Ovary (tissue), 9 donors: ENCODE data around the gene DMRTA2. TPM values are rescaled to one million over a fixed set of nuclear protein-coding genes. Genes with fewer than 3 reads are reported as not detected.
A peak's percentile ranks its signal among the peaks of the same experiment; 100 is the strongest.

Source experiments
- DNase-seq, 5 donors: peaks; one replicate each; pipeline ENCODE4 v3.0.0-alpha.2; 2019 to 2020
- H3K27ac ChIP-seq, 2 donors: fragments of 200-600 bp; one replicate each; pipeline versions ENCODE4 v1.5.1 to v1.8.0; 2019 to 2022
- H3K27me3 ChIP-seq: fragments of 200-600 bp; one replicate; pipeline ENCODE4 v1.8.0; 2022
- H3K36me3 ChIP-seq: fragments of 200-600 bp; sonication (generic); one replicate; pipeline ENCODE4 v1.5.1; 2019
- H3K4me1 ChIP-seq: one replicate; pipeline ENCODE4 v1.8.1; 2013; ENCODE audit warnings: mild to moderate bottlenecking, moderate library complexity; ENCODE audit not compliant: insufficient read depth
- H3K4me3 ChIP-seq: fragments of 200-600 bp; sonication (generic); one replicate; pipeline ENCODE4 v1.5.1; 2017
- H3K9me3 ChIP-seq, 2 donors: fragments of 200-600 bp in 1 of 2; sonication (generic) in 1 of 2; one replicate each; pipeline versions ENCODE4 v1.5.1 to v1.8.1; 2013 to 2019; ENCODE audit warnings: mild to moderate bottlenecking in 1 of 2, moderate library complexity in 1 of 2
- CTCF ChIP-seq, 3 donors: fragments of 450-650 bp in 2 of 3; fragments of 200-600 bp in 1 of 3; IDR thresholded peaks; one replicate each; pipeline versions ENCODE4 v1.5.1 to v1.8.0; 2016 to 2022; ENCODE audit warnings: antibody characterized with exemption in 3 of 3, mild to moderate bottlenecking in 1 of 3
- EP300 ChIP-seq: sonication (generic); formaldehyde crosslinking; IDR thresholded peaks from one replicate; pipeline ENCODE4 v1.6.1; 2017; ENCODE audit warnings: antibody characterized with exemption
- POLR2A ChIP-seq: fragments of 450-650 bp; IDR thresholded peaks from one replicate; pipeline ENCODE4 v1.6.1; 2017; ENCODE audit warnings: antibody characterized with exemption, mild to moderate bottlenecking, moderate library complexity
- WGBS, 3 donors: extraction: QIAGEN DNeasy Blood & Tissue Kit in 1 of 3; methylation state at CpG; one replicate each; pipeline versions ENCODE4 v1.1.5 to v1.1.7; 2013 to 2017; 5-methylcytosine and 5-hydroxymethylcytosine counted together
- intact Hi-C, 4 donors: fragments of 100-400 bp; cut with DNase I; formaldehyde crosslinking; loops; one replicate each; pipeline versions ENCODE4 v1.11.0 to v1.15.1; 2022 to 2023
- polyA plus RNA-seq, 2 donors: library from polyadenylated mRNA; stranded (reverse); fragments of 200-250 nt in 1 of 2; fragments of 350-450 nt in 1 of 2; fragmentation: Illumina TruSeq in 1 of 2; extraction: RNeasy Lipid Tissue Mini Kit (QIAGEN cat#74804) in 1 of 2; gene quantifications; one replicate each; pipeline ENCODE4 v1.2.3, GENCODE V29; 2013 to 2014
- total RNA-seq, 7 donors: library from RNA; depleted of rRNA in 2 of 7; stranded (reverse); fragments of >200 nt in 2 of 7; fragmentation: NEBNext Ultra II Directional in 3 of 7; extraction: Animal tissue kit (Norgen Biotek cat#: 25700) in 3 of 7; gene quantifications; one replicate each; pipeline versions ENCODE4 v1.1.0 to v1.2.4, GENCODE V29; 2016 to 2023
- donor health status: DM: no; HTN: no; CAD: no; lungs with moderate emphysema.
- donor health status: DM: no; HTN: no; CAD: no.
- donor health status: Bipolar disorder and iron deficiency.
- donor health status: DM: yes; HTN: yes; CAD: no.
- donor health status: DM: no; HTN: no; CAD: no.
- donor health status: DM: yes; HTN: yes; CAD: no.

The DMRTA2 gene
- total and polyA plus RNA-seq, 9 donors: 0.11 TPM; not detected in 8

- Histone ChIP-seq H3K36me3 (no peaks in the 10 kb centered on the region), H3K27ac (no peak overlapping the region), H3K4me1 (peaks cover 5% of the 10 kb centered on the region), H3K27me3 (peaks cover 26% of the 10 kb centered on the region), H3K4me3 (no peak overlapping the region), H3K9me3 (no peaks in the 10 kb centered on the region)
- intact Hi-C loops: no loop called here
- TF ChIP-seq CTCF (IDR thresholded peaks at IDR 0.05): no peak
- TF ChIP-seq EP300: no peak
- TF ChIP-seq POLR2A: no peak
- WGBS, 3 donors: 6 to 9% (median 7%) methylated on average over 34 of the region's 34 CpGs
- no peak for DNase-seq
These were observed 2.3 kb upstream of the DMRTA2 start for GRCh38 chr1:50425376-50426107.

DNA sequence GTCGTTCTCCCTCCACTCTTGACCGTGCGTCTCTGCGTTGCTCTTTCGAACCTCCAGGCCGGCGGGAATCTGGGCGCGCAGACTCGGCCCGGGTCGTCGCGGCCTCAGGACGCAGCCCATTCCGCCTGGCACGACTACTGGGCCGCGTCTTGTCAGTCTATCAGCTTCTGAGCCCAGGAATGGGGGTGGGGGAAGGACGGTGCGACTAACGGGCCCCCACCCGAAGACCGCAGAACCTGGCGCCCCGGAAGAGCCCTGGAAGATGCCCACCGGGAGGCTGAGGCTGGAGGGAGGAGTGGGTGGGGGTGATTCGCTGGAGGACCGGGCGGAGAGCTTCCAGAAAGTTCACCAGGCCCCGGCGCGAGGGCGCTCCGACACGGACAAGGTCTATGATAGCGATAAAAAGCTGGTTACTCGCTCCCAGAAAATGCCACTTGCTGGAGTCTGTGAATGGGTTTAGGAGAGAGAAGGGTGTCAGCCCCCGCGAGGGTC lies 1.7 kb upstream of the DMRTA2 start:
- Histone ChIP-seq H3K36me3 (no peaks in the 10 kb centered on the region), H3K4me3 (no peak overlapping the region), H3K27me3 (peaks cover 26% of the 10 kb centered on the region), H3K27ac (no peak overlapping the region), H3K4me1 (peaks cover 5% of the 10 kb centered on the region), H3K9me3 (no peaks in the 10 kb centered on the region)
- TF ChIP-seq CTCF (IDR thresholded peaks at IDR 0.05): no peak
- TF ChIP-seq EP300: no peak
- 5 to 9% (median 6%) methylated on average over 40 of the region's 40 CpGs for WGBS, 3 donors
- DNase-seq: no peak
- intact Hi-C loops: no loop called here

GRCh38 chr1:50424045-50424883 lies 1.0 kb upstream of the DMRTA2 start:
- no peak for TF ChIP-seq CTCF (IDR thresholded peaks at IDR 0.05)
- TF ChIP-seq POLR2A: no peak
- no peak for TF ChIP-seq EP300
- peaks cover 5% of the 10 kb centered on the region for H3K4me1 ChIP-seq
- no peaks in the 10 kb centered on the region for H3K9me3 ChIP-seq
- no peaks in the 10 kb centered on the region for H3K36me3 ChIP-seq
- no peak for DNase-seq
- no peak overlapping the region for H3K27ac ChIP-seq
- peak overlapping the region; percentile 20 for H3K4me3 ChIP-seq
- WGBS, 3 donors: 7 to 10% (median 7%) methylated on average over 35 of the region's 35 CpGs
- intact Hi-C loops: no loop called here
- peaks cover 29% of the 10 kb centered on the region for H3K27me3 ChIP-seq

GRCh38 chr1:50423670-50424000 lies 392 bp upstream of the DMRTA2 start:
- peaks cover 5% of the 10 kb centered on the region for H3K4me1 ChIP-seq
- intact Hi-C loops: no loop called here
- no peak for TF ChIP-seq EP300
- TF ChIP-seq CTCF (IDR thresholded peaks at IDR 0.05): no peak
- TF ChIP-seq POLR2A: no peak
- H3K9me3 ChIP-seq: no peaks in the 10 kb centered on the region
- no peak overlapping the region for H3K4me3 ChIP-seq
- H3K27me3 ChIP-seq: peaks cover 31% of the 10 kb centered on the region
- no peaks in the 10 kb centered on the region for H3K36me3 ChIP-seq
- no peak for DNase-seq
- no peak overlapping the region for H3K27ac ChIP-seq
- WGBS, 3 donors: 3 to 6% (median 6%) methylated on average over 23 of the region's 23 CpGs
